Transverse colon (tissue), 3 donors: ENCODE measurements around the gene RBM47.

Experiments
- CTCF ChIP-seq, 5 experiments: fragments of 200-600 bp in 3 of 5; fragments of 450-650 bp in 2 of 5; sonication (generic) in 3 of 5; IDR thresholded peaks; 1 replicate in 2 of 5; 2 replicates in 3 of 5; pipeline ENCODE4 v1.5.1; 2016 to 2017; ENCODE audit warnings: antibody characterized with exemption in 5 of 5, inconsistent platforms in 3 of 5, mild to moderate bottlenecking in 2 of 5, moderate library complexity in 1 of 5
- EP300 ChIP-seq: sonication (generic); formaldehyde crosslinking; IDR thresholded peaks from one replicate; pipeline ENCODE4 v1.6.1; 2017; ENCODE audit warnings: antibody characterized with exemption, low read depth
- POLR2A ChIP-seq: fragments of 450-650 bp; IDR thresholded peaks from one replicate; pipeline ENCODE4 v1.6.1; 2016; ENCODE audit warnings: antibody characterized with exemption, mild to moderate bottlenecking, moderate library complexity

GRCh38 chr4:40587351-40587750, 42.3 kb downstream of the RBM47 start:
- TF ChIP-seq POLR2A (no peak), CTCF (IDR thresholded peaks at IDR 0.05) (no peak), EP300 (no peak)
